GM12891 (cell line): Measurements from ENCODE around the gene MVB12B.

Experiments
- DNase-seq: peaks from one replicate; pipeline ENCODE4 v3.0.0; 2011; ENCODE audit warnings: low spot score; ENCODE audit not compliant: insufficient read length
- FAIRE-seq: peaks from 2 replicates; lab custom pipeline; 2011; peaks lifted over from hg19 to GRCh38; lab: Jason Lieb, UNC
- PAX5 ChIP-seq: IDR thresholded peaks from 2 replicates; pipeline ENCODE4 v1.6.1; 2011; ENCODE audit warnings: low read length, moderate library complexity, mild to moderate bottlenecking; ENCODE audit not compliant: insufficient read depth, severe bottlenecking
- POLR2A ChIP-seq: IDR thresholded peaks from 2 replicates; pipeline ENCODE4 v1.6.1; 2011; ENCODE audit warnings: low read depth, low read length, control low read depth
- POLR2AphosphoS5 ChIP-seq: IDR thresholded peaks from 2 replicates; pipeline ENCODE4 v1.6.1; 2011; ENCODE audit warnings: low read depth, low read length, control low read depth
- POU2F2 ChIP-seq: IDR thresholded peaks from 2 replicates; pipeline ENCODE4 v1.6.1; 2011; ENCODE audit warnings: low read depth, mild to moderate bottlenecking, control low read depth, low read length, moderate library complexity
- SPI1 ChIP-seq: IDR thresholded peaks from 2 replicates; pipeline ENCODE4 v1.6.1; 2011; ENCODE audit warnings: low read depth, low read length, control low read depth
- TAF1 ChIP-seq: IDR thresholded peaks from 2 replicates; pipeline ENCODE4 v1.6.1; 2011; ENCODE audit warnings: low read depth, low read length, control low read depth

MVB12B gene

GRCh38 chr9:126316085-126316655, 10.5 kb upstream of the MVB12B start:
- no peak for FAIRE-seq
- no peak for TF ChIP-seq POLR2A
- no peak for TF ChIP-seq SPI1
- TF ChIP-seq POU2F2, result no peak
- TF ChIP-seq POLR2AphosphoS5, result no peak
- no peak for TF ChIP-seq PAX5
- TF ChIP-seq TAF1, result no peak
- DNase-seq, result no peak

DNA sequence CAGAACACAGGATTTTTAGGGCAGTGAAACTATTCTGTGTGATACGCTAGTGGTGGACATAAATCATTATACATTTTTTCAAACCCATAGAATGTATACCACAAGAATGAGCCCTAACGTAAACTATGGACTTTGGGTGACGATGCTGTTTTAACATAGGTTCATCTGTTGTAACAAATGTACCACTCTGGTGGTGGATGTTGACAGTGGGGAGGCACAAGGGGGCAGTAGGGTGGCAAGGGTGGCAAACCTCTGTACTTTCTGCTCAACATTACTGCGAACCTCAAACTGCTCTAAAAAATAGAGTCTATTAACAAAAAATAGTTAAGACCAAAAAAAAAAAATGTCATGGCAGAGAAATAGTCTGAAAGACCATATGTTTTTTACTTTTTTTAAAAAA, 9.1 kb upstream of the MVB12B start:
- no peak for TF ChIP-seq TAF1
- no peak for TF ChIP-seq SPI1
- no peak for TF ChIP-seq POLR2AphosphoS5
- no peak for TF ChIP-seq POLR2A
- TF ChIP-seq PAX5, result no peak
- no peak for TF ChIP-seq POU2F2
- FAIRE-seq (no peak), DNase-seq (no peak)

GRCh38 chr9:126318858-126319257, 7.8 kb upstream of the MVB12B start:
- DNase-seq (no peak), FAIRE-seq (no peak)
- TF ChIP-seq TAF1, result no peak
- TF ChIP-seq POU2F2, result no peak
- TF ChIP-seq SPI1, result no peak
- TF ChIP-seq POLR2A, result no peak

- TF ChIP-seq PAX5, result no peak
- FAIRE-seq (no peak), DNase-seq (no peak)
Observed at GRCh38 chr9:126319671-126320070, 7.0 kb upstream of the MVB12B start.

DNA sequence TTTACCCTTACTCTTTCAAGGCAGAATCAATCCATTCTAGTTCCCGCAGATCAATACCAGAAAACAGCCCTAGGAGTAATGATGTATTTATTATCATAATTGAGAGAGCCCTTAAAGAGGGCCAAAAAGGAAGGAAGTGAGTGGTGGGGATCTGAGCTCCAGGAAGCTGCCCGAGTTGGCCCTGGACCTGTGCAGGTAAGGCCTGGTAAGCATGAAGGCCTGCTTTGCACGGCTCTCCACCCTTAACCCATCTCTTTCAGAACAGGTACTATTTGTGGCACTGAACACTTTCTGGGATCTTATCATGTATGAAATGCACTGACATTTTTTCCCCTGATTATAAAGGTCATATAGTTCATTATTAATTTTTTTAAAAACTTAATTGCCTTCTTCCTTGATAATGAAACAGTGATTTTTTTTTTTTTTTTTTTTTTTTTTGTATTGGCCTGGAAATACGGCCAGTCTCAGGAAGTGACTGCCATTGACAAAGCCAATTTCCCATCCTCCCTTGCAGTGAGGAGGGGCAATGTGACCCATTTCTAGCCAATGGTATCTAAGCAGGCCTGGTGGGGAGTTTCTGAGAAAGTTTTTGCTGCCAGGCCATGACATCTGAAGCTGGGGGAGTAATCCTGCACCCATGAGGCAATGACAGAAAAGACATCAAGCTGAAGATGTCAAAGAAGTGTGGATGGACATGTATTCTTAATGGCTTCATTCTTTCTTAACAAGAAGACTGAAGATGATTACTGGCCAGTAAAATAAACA, 6.3 kb upstream of the MVB12B start:
- FAIRE-seq (no peak), DNase-seq (no peak)
- TF ChIP-seq POU2F2 (no peak), POLR2A (no peak), TAF1 (no peak), POLR2AphosphoS5 (no peak), SPI1 (no peak), PAX5 (no peak)

GRCh38 chr9:126321742-126322141, 4.9 kb upstream of the MVB12B start:
- DNase-seq, result no peak
- FAIRE-seq, result no peak
- TF ChIP-seq SPI1, result no peak

- FAIRE-seq, result no peak
- TF ChIP-seq POU2F2, result no peak
- TF ChIP-seq POLR2AphosphoS5, result no peak
- TF ChIP-seq TAF1, result no peak
- no peak for TF ChIP-seq PAX5
- no peak for TF ChIP-seq POLR2A
- no peak for TF ChIP-seq SPI1
- DNase-seq, result no peak
Observed at GRCh38 chr9:126325821-126326220, 808 bp upstream of the MVB12B start.

GRCh38 chr9:126327006-126327713, 531 bp downstream of the MVB12B start:
- DNase-seq (no peak), FAIRE-seq (no peak)
- TF ChIP-seq PAX5 (no peak), POLR2AphosphoS5 (no peak), SPI1 (no peak), TAF1 (no peak), POLR2A (no peak), POU2F2 (no peak)

DNA sequence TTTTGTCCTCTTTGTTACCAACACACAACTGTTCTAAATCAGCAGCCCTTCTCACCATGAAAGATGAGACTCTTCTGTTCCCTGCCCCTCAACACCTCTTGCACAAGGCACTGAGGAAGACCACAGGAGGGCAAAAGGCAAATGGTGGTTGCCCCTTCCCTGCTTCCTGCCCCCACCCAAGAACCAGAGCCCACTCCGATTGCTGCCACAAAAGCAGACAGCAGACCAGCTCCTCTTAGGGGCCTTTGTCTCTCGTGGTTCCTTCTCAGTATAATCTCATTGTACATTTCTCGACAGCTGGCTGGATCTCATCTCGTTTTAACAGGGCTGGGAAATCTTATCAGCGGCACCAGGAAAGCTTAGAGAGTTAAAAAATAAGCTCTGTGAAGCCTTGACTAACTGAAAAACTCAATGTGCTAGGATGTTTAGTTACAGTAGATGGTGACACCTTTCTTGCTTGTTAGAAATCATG, 1.1 kb downstream of the MVB12B start:
- no peak for DNase-seq
- FAIRE-seq, result no peak
- no peak for TF ChIP-seq POLR2AphosphoS5
- TF ChIP-seq SPI1, result no peak
- no peak for TF ChIP-seq TAF1
- TF ChIP-seq POU2F2, result no peak
- TF ChIP-seq POLR2A, result no peak
- no peak for TF ChIP-seq PAX5

- no peak for DNase-seq
- no peak for TF ChIP-seq POLR2AphosphoS5
- TF ChIP-seq POU2F2, result no peak
- TF ChIP-seq SPI1, result no peak
- TF ChIP-seq PAX5, result no peak
- no peak for TF ChIP-seq POLR2A
- FAIRE-seq, result no peak
Observed at GRCh38 chr9:126328407-126328806, 1.8 kb downstream of the MVB12B start.
